Measurements from ENCODE around the gene MEI1. TPM values are rescaled to one million over a fixed set of nuclear protein-coding genes. Genes with fewer than 3 reads are reported as not detected.

MEI1 gene
- total and polyA plus RNA-seq, 9 of the 15 experiments (the other 6 are each of a cell fraction or from before 2014, with no cell fraction given): 0.08 to 0.68 (median 0.18) TPM; not detected in 2

DNA sequence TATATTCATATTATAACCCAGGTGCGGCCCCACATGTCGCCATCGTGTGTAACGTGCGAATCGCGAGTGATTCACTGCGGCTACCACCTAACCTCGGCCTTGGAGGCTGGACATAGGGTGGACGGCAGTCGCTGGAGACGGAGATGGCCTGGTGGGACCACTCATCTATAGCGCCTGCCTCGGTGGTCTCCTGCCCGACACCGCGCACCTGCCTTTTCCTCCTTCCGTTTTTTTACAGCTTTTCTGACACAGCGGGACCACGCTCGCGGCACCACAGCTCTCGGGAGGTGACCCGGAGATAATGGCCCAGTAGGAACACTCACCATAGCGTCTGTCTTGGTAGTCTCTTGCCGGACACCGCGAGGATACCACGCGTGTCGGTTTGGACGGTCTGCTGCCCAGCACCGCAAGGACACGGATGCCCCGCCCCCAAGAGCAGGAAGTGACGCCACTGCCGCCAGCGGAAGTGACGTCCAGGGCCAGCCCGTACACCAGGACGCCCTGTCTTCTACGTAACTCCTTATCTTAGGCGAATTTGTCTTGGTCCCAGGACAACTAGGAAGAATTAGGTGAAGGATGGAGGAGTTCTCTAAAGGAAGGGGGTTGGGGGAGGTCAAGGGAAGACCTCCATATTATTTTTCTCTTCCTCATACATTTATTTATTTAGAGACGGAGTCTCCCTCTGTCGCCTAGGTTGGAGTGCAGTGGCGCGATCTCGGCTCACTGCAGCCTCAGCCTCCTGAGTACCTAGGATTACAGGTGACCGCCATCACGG, 17.1 kb upstream of the MEI1 start (continued):
- TF ChIP-seq ETV1 (tag; conservative IDR thresholded peaks at IDR 0.05; ENCODE audit: low read depth) (0 out of 2 replicates have a peak, but pooled peaks have one; percentile 16), ZNF583 (CRISPR knock-in tag; IDR thresholded peaks at IDR 0.05) (no peak), RBM17 (IDR thresholded peaks at IDR 0.05; ENCODE audit: borderline replicate concordance, low read depth, low read length) (no peak), KHSRP (IDR thresholded peaks at IDR 0.05) (peak; percentile 48; the same call in 1 of the 2 replicates), TAF1 (IDR thresholded peaks at IDR 0.05; ENCODE audit: control insufficient read depth, extremely low read depth, insufficient read depth, low read length, severe bottlenecking) (peak; percentile 65), NUFIP1 (IDR thresholded peaks at IDR 0.05; ENCODE audit: partially characterized antibody) (no peak), MBD2 (IDR thresholded peaks at IDR 0.05; ENCODE audit: borderline replicate concordance, low read depth) (0 out of 2 replicates have a peak, but pooled peaks have one; percentile 46), CREB1 (IDR thresholded peaks at IDR 0.05) (peak; percentile 97), CREB1 (CRISPR knock-in tag; IDR thresholded peaks at IDR 0.05) (peak; percentile 98), JUND (IDR thresholded peaks at IDR 0.05; ENCODE audit: borderline replicate concordance, low read depth, low read length) (peak; percentile 70), JUND (tag; IDR thresholded peaks at IDR 0.05; ENCODE audit: borderline replicate concordance, low read depth, low read length) (peak; percentile 63; the same call in 1 of the 3 replicates), SNRNP70 (optimal IDR thresholded peaks at IDR 0.05; ENCODE audit: low read depth, low read length) (no peak), RFX7 (CRISPR knock-in tag; IDR thresholded peaks at IDR 0.05) (no peak), XRCC4 (IDR thresholded peaks at IDR 0.05; ENCODE audit: extremely low read depth, insufficient read depth, insufficient read length) (no peak), MYC (IDR thresholded peaks at IDR 0.05; ENCODE audit: low read depth, low read length) (peak; percentile 80), MYC (CRISPR knock-in tag; IDR thresholded peaks at IDR 0.05; ENCODE audit: borderline replicate concordance, low read depth) (no peak), ATF7 (IDR thresholded peaks at IDR 0.05) (peak; percentile 86), MCM2 (IDR thresholded peaks at IDR 0.05; ENCODE audit: low read depth) (no peak), HMGN3 (IDR thresholded peaks at IDR 0.05; ENCODE audit: borderline replicate concordance, extremely low read depth, insufficient read length, low read depth, low read length) (peak; percentile 45), SIN3B (IDR thresholded peaks at IDR 0.05; ENCODE audit: low read depth) (peak; percentile 71; the same call in 1 of the 2 replicates), EP400 (IDR thresholded peaks at IDR 0.05) (peak; percentile 81), ZNF140 (CRISPR knock-in tag; IDR thresholded peaks at IDR 0.05) (no peak)
- TF ChIP-seq, protein P1, sequence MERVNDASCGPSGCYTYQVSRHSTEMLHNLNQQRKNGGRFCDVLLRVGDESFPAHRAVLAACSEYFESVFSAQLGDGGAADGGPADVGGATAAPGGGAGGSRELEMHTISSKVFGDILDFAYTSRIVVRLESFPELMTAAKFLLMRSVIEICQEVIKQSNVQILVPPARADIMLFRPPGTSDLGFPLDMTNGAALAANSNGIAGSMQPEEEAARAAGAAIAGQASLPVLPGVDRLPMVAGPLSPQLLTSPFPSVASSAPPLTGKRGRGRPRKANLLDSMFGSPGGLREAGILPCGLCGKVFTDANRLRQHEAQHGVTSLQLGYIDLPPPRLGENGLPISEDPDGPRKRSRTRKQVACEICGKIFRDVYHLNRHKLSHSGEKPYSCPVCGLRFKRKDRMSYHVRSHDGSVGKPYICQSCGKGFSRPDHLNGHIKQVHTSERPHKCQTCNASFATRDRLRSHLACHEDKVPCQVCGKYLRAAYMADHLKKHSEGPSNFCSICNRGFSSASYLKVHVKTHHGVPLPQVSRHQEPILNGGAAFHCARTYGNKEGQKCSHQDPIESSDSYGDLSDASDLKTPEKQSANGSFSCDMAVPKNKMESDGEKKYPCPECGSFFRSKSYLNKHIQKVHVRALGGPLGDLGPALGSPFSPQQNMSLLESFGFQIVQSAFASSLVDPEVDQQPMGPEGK (CRISPR knock-in tag; IDR thresholded peaks at IDR 0.05; ENCODE audit: borderline replicate concordance): no peak
- TF ChIP-seq, protein P2, sequence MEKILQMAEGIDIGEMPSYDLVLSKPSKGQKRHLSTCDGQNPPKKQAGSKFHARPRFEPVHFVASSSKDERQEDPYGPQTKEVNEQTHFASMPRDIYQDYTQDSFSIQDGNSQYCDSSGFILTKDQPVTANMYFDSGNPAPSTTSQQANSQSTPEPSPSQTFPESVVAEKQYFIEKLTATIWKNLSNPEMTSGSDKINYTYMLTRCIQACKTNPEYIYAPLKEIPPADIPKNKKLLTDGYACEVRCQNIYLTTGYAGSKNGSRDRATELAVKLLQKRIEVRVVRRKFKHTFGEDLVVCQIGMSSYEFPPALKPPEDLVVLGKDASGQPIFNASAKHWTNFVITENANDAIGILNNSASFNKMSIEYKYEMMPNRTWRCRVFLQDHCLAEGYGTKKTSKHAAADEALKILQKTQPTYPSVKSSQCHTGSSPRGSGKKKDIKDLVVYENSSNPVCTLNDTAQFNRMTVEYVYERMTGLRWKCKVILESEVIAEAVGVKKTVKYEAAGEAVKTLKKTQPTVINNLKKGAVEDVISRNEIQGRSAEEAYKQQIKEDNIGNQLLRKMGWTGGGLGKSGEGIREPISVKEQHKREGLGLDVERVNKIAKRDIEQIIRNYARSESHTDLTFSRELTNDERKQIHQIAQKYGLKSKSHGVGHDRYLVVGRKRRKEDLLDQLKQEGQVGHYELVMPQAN (IDR thresholded peaks at IDR 0.05; ENCODE audit: borderline replicate concordance): peak; percentile 95

All from K562 (cell line).